T47D (cell line): Measurements from ENCODE around the gene SP3.

Source experiments
- DNase-seq, 2 experiments: peaks; one replicate each; pipeline versions ENCODE4 v3.0.0 to v3.0.0-alpha.2; 2011 to 2012; ENCODE audit warnings: low read depth in 1 of 2, low spot score in 1 of 2
- JUND ChIP-seq: IDR thresholded peaks from 2 replicates; pipeline ENCODE4 v1.6.1; 2012; ENCODE audit warnings: low read depth
- in situ Hi-C: cut with HindIII; loops from 2 replicates; pipeline ENCODE4 v1.10.0; 2016; ENCODE audit warnings: low sequenced_read_pairs, low pct_unique_long_range_greater_than_20kb

The SP3 gene

GRCh38 chr2:173881886-173882285 lies 83.3 kb downstream of the SP3 start:
- DNase-seq = no peak
- in situ Hi-C loops = no loop called here
- no peak for TF ChIP-seq JUND

GRCh38 chr2:173881461-173881860 lies 83.7 kb downstream of the SP3 start:
- in situ Hi-C loops = no loop called here
- no peak for TF ChIP-seq JUND
- no peak for DNase-seq

- TF ChIP-seq JUND = no peak
- DNase-seq = no peak
- in situ Hi-C loops = no loop called here
These were observed 84.6 kb downstream of the SP3 start for GRCh38 chr2:173880561-173880960.

- no peak for TF ChIP-seq JUND
- in situ Hi-C loops = no loop called here
- DNase-seq = no peak
These were observed 88.2 kb downstream of the SP3 start for GRCh38 chr2:173876833-173877413.

- no peak for DNase-seq
- no peak for TF ChIP-seq JUND
- in situ Hi-C loops = no loop called here
These were observed 90.3 kb downstream of the SP3 start for GRCh38 chr2:173874894-173875237.

- no peak for TF ChIP-seq JUND
- DNase-seq = no peak
- in situ Hi-C loops = no loop called here
These were observed 90.9 kb downstream of the SP3 start for GRCh38 chr2:173874003-173874893.

GRCh38 chr2:173872714-173873113 lies 92.5 kb downstream of the SP3 start:
- no peak for TF ChIP-seq JUND
- peak; percentile 4 to 75 for DNase-seq

GRCh38 chr2:173869244-173870229 lies 95.6 kb downstream of the SP3 start:
- in situ Hi-C loops = no loop called here
- no peak for DNase-seq
- no peak for TF ChIP-seq JUND

More at GRCh38 chr2:173872714-173873113, 92.5 kb downstream of the SP3 start:
- in situ Hi-C loops = no loop called here

GRCh38 chr2:173868406-173868805 lies 96.8 kb downstream of the SP3 start:
- in situ Hi-C loops = no loop called here
- no peak for DNase-seq
- TF ChIP-seq JUND = no peak

- DNase-seq = no peak
- in situ Hi-C loops = no loop called here
- no peak for TF ChIP-seq JUND
These were observed 98.1 kb downstream of the SP3 start for GRCh38 chr2:173866874-173867618.

- in situ Hi-C loops = no loop called here
- no peak for TF ChIP-seq JUND
These were observed 99.0 kb downstream of the SP3 start for GRCh38 chr2:173865971-173866873.

More at GRCh38 chr2:173865971-173866873, 99.0 kb downstream of the SP3 start:
- DNase-seq = no peak
